ENCODE data around the gene NOL12.
"Not testable (repeated sequence)": the region's sequence is repeated elsewhere in the genome, so short reads cannot be mapped to it uniquely, and the experiment has no call there.

The NOL12 gene

DNA sequence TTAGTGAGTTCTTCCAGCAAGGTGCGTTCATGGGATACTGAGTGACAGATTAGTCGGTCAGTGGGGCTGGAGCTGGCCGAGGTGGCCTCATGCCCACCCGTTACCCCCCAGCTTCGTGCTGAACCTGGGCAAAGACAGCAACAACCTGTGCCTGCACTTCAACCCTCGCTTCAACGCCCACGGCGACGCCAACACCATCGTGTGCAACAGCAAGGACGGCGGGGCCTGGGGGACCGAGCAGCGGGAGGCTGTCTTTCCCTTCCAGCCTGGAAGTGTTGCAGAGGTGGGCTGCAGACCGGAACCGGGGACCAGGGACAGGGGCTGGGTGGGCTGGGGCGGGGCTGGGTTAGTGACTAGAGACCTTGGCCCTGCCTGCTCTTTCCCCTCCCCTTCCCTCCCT is 7.8 kb upstream of the NOL12 start:
- in situ Hi-C loops (cut with MboI; ENCODE audit: low sequenced_read_pairs) = no loop called here

- in situ Hi-C loops (cut with MboI; ENCODE audit: low sequenced_read_pairs) = no loop called here
These were observed 6.5 kb upstream of the NOL12 start for GRCh38 chr22:37679670-37680069.

DNA sequence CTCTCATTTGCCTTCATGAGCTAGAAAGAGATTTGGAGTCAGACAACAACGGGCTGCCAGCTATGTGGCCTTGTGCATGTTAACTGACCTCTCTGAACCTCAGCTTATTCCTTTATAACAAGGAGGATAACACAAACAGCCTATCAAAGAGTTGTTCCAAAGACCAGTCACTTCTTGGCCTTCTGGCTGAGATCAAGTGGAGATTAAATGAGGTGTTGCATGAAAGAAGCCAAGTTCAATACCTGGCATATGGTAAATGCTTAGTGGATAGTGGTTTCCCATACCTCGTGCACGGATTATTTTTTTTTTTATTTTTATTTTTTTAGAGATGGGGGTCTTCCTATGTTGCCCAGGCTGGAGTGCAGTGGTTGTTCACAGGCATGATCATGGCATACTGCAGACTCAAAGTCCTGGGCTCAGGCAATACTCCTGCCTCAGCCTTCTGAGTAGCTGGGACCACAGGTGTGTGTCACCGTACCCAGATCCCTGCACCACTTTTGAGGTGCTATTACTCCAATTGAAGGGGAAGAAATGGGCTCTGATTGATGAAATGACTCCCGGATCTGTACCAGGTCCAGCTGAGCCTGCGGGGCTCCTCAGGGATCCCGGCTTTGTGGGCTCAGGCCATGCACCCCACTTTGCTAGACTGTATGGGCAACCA is 5.8 kb upstream of the NOL12 start:
- in situ Hi-C loops (cut with MboI; ENCODE audit: low sequenced_read_pairs) = no loop called here

DNA sequence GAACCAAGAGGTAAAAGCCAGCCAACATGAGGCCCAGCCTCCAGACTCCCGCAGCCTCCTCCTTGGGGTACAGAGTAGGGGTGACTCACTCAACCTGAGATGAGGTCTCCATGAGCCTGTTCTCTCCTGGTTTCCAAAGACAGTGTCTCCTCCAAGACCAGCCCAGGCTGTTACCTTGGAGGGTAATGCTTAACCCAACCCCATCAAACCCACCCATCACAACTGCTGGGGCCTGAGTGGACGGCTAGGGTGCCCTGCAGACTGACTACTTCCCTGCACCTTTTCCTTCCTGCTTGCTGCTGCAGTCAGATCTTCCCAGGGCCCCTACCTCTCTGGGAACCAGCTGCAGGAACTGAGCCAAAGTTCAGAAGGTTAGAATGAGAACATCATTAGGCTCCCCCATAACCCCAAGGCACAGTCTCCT is 5.1 kb upstream of the NOL12 start:
- in situ Hi-C loops (cut with MboI; ENCODE audit: low sequenced_read_pairs) = no loop called here

GRCh38 chr22:37681556-37682049 is 4.5 kb upstream of the NOL12 start:
- in situ Hi-C loops (cut with MboI; ENCODE audit: low sequenced_read_pairs) = no loop called here

DNA sequence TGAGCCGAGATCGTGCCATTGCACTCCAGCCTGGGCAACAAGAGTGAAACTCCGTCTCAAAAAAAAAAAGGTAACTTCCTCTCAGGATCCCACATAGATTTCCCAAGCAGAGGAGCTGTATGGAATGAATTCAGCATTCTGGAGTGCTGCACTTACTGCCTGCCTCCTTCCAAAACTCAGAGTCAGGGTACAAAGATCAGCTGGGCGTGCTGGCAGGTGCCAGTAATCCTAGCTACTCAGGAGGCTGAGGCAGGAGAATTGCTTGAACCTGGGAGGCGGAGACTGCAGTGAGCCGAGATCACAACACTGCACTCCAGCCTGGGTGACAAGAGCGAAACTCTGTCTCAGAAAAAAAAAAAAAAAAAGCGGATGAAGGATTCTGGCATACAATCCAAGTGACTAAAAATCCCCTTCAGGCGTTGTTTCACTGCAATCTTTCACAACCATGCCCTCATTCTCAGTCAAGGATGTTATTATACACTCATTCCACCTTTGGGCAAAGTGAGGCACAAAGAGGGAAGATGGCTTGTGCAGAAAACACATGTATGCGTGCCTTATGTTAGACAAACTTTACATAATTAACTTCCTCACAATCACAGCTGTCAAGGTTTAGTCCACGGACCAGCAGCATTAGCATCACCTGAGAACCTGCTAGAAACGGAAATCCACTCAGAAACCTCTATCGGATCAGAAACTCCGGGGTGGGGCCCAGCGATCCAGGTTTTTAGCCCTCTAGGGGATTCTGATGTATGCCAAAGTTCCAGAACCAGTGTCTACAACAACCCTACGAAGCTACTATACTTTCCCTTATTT is 1.1 kb upstream of the NOL12 start:
- in situ Hi-C loops (cut with MboI; ENCODE audit: low sequenced_read_pairs) = no loop called here

GRCh38 chr22:37690407-37690806 is 4.3 kb downstream of the NOL12 start:
- in situ Hi-C loops (cut with MboI; ENCODE audit: low sequenced_read_pairs) = no loop called here

DNA sequence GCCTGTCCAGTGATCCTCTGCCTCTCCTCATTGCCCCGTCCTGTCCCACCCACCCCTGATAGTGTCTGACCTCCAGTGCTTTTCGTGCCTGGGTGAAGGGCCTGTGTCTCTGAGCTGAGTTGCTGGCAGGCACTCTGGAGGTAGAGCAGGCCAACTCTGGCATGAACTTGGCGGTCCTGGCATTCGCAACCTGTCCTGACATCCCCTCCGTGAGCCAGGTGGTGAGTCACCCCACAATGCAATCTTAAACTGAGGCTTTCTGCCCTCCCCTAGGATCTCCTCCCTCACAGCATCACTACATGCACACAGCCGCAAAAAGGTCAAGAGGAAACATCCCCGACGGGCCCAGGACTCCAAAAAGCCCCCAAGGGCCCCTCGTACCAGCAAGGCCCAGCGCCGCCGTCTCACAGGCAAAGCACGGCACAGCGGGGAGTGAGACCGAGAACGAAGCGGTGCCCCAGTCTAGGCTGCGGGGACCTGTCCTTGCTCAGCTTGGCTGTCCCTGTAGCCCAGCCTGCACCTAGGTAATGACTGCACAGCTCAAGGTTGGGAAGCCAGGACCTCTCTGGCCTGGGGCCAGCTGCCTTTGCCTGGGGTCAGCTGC is 4.9 kb downstream of the NOL12 start:
- in situ Hi-C loops (cut with MboI; ENCODE audit: low sequenced_read_pairs) = no loop called here

GRCh38 chr22:37692627-37693285 is 6.6 kb downstream of the NOL12 start:
- in situ Hi-C loops (cut with MboI; ENCODE audit: low sequenced_read_pairs) = no loop called here

GRCh38 chr22:37694131-37694530 is 8.0 kb downstream of the NOL12 start:
- in situ Hi-C loops (cut with MboI; ENCODE audit: low sequenced_read_pairs) = not testable (repeated sequence)

DNA sequence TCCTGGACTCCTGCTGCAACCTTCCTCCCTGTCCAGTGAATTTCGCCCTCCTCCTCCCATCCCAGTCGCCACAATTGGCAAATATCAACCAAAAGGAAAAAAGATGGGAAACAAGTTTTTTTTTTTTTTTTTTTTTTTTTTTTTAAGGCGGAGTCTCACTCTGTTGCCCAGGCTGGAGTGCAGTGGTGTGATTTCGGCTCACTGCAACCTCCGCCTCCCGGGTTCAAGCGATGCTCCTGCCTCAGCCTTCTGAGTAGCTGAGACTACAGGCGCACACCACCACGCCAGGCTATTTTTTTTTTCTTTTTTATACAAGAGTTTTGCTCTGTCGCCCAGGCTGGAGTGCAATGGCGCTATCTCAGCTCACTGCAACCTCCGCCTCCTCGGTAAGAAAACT is 10.1 kb downstream of the NOL12 start:
- in situ Hi-C loops (cut with MboI; ENCODE audit: low sequenced_read_pairs) = not testable (repeated sequence)

DNA sequence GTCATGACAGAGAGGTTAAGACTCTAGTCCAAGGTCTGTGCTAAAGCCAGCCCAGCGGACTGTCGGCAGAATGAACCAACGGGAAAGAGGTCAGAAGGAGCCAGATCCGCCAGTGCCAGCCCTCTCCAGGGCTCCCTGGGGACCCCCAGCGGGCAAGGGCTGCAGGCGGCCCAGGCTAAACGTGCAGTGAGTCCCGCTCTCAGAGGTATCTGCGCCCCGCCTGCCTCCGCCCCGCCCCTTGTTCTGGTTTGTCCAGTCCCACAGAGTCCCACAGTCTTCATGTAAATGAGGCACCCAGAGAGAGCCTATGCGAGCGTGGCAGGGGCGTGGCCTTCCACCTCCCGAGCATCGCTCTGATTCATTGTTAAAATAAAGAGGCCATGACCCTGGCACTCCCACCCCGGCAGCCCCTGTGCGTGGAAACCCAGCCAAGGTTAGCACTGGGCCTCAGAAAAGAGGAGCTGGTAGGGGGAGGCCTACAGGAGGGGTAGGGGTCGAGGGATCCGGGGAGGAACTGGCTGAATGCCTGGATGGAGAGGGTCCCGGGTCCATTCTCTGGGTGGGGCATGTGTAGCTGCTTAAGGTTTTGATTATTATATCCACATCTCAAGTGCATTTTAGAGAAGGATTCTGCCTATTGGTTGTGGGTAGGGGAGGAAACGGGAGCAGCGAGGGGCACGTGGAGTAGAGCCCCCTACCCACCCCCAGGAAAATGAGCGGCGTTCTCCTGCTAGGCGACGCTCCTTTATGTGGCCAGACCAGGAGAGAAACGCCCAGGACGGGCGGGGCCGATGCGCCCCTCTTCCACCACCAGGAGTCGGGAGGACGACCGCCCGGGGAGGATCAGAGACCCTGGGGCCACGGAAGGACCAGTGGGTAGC is 10.8 kb downstream of the NOL12 start, which contains the start of gene TRIOBP:
TSS of gene TRIOBP (plus strand) at position 392 of the 881 bp plus-strand sequence. CDS start 4,318 bp downstream, outside the sequence.
- in situ Hi-C loops (cut with MboI; ENCODE audit: low sequenced_read_pairs) = no loop called here

- in situ Hi-C loops (cut with MboI; ENCODE audit: low sequenced_read_pairs) = no loop called here
These were observed 11.3 kb downstream of the NOL12 start for GRCh38 chr22:37697538-37697835.

DNA sequence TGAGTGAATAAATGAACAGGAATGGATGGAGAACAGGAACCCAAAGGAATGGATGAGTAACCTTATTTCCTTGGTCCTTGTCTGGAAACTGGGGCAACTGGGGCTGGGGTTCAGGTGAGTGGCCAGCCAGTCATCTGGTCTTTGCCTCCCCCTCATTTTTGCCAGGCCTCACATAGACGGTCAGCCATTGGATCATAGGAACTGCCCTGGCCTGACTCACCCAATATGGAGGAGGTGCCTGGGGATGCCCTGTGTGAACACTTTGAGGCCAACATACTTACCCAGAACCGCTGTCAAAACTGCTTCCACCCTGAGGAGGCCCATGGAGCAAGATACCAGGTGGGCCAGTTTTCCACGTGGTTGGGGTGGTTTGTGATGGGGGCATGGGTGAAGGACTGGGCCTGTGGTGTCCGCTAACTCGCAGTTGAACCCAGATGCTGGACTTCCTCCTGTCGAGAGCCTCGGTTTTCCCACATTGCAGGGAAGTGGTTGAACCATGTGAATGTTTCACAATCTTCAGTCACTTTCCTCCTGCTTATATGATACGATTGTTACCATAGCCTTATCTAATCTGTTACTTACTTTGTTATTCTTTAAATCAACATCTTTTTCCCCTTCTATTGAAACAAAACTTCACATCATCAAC is 15.1 kb downstream of the NOL12 start:
- in situ Hi-C loops (cut with MboI; ENCODE audit: low sequenced_read_pairs) = no loop called here

GRCh38 chr22:37703906-37704305 is 17.8 kb downstream of the NOL12 start:
- in situ Hi-C loops (cut with MboI; ENCODE audit: low sequenced_read_pairs) = no loop called here

DNA sequence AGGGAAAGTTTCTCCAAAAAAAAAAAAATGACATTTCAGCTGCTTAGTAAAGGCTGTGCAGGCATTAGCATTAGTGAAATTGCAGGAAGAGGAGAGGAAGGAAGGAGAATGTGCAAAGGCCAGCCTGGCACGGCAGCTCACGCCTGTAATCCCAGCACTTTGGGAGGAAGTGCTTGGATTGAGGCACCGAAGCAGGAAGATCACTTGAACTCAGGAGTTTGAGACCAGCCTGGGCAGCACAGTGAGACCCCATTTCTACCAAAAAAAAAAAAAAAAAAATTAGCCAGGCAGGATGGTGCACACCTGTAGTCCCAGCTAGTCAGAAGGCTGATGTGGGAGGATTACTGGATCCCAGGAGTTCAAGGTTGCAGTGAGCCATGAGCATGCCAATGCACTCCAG is 18.5 kb downstream of the NOL12 start:
- in situ Hi-C loops (cut with MboI; ENCODE audit: low sequenced_read_pairs) = no loop called here

DNA sequence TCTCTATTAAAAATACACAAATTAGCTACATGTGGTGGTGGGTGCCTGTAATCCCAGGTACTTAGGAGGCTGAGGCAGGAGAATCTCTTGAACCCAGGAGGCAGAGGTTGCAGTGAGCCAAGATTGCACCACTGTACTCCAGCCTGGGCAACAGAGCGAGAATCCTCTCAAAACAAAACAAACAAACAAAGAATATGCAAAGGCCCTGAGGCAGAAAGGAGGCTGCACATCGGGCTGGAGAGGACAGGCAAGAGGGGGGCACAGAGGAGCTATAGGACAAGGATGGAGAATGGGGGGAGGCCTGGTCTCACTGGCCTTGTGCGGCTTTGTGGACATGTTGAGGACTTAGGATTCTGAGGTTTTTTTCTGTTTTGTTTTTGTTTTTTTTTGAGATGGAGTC is 19.1 kb downstream of the NOL12 start:
- in situ Hi-C loops (cut with MboI; ENCODE audit: low sequenced_read_pairs) = no loop called here

- in situ Hi-C loops (cut with MboI; ENCODE audit: low sequenced_read_pairs) = no loop called here
These were observed 22.7 kb downstream of the NOL12 start for GRCh38 chr22:37708580-37709444.

DNA sequence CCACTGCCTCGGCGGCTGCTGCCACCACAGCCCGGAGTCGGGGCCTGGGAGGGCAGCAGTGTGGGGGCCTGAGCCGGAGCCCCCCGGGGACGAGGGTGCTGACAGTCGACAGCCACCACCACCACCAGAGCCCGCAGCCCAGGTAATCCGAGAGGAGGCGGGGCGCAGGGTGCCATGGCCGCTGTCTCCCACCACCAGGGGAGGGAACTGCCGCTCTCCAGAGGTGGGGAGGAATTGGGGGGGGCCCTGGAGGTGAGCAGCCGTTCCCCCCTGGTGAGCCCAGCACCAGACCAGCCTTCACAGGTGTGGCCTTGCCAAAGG is 23.3 kb downstream of the NOL12 start:
- in situ Hi-C loops (cut with MboI; ENCODE audit: low sequenced_read_pairs) = no loop called here
